Measurements from ENCODE around the gene TCAF1.

DNA sequence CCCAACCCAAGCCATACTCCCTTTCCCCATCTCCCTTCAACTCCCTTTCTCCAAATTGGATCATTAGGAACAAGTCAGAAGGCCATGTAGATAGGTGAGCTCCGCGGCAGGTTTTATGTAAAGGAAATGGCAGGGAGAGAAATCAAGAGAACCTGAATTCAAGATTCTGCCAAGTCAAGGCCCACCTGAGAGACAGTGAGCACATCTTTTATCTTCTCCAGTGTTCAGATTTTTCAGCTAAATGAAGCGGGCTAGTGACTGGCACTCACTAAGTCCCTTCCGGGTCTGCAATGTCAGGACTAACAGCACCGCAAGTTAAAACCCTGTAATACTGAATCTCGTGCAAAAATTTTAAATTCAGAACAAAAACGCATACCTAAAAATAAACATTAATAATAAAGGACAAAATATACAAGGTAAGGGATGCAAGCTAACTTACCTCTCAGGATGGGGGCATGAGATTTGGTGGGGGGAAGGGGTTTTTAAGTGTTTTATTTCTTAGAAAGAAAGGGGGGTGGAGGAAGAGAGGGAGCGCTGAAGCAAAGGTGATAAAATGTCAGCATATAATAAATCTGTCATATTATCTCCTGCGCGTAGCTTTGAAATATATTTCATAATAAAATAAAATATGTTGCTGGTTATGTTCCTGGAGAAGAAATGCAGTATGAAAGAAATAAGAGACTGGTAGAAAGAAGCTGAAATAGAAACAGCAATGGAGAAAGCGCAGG, 17.6 kb downstream of the TCAF1 start:
- no peak for TF ChIP-seq CTCF (IDR thresholded peaks at IDR 0.05; ENCODE audit: extremely low read depth in 1 of 2, insufficient read depth in 1 of 2, low read depth in 1 of 2, low read length in 2 of 2)
- no peak for TF ChIP-seq POLR2A (IDR thresholded peaks at IDR 0.05; ENCODE audit: low read depth, low read length)
- TF ChIP-seq, protein P1, sequence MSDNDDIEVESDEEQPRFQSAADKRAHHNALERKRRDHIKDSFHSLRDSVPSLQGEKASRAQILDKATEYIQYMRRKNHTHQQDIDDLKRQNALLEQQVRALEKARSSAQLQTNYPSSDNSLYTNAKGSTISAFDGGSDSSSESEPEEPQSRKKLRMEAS (IDR thresholded peaks at IDR 0.05; ENCODE audit: insufficient read depth, insufficient read length), result no peak
- no peak for TF ChIP-seq POLR2AphosphoS5 (IDR thresholded peaks at IDR 0.05; ENCODE audit: insufficient read depth, low read depth, low read length)
- no peak for TF ChIP-seq JUN (IDR thresholded peaks at IDR 0.05; ENCODE audit: borderline replicate concordance, insufficient read depth, insufficient read length, low read depth)
